HL-60 (cell line): Measurements from ENCODE around the gene CAMK1D.

ENCODE experiments used
- DNase-seq, 2 experiments: peaks; one replicate each; pipeline ENCODE4 v3.0.0-alpha.2; 2010 to 2020; ENCODE audit warnings: low read depth in 1 of 2, low spot score in 1 of 2
- H3K27ac ChIP-seq: fragments of 250-450 bp; sonication (Bioruptor Pico); replicated peaks from 2 replicates; pipeline ENCODE4 v1.5.1; 2020; ENCODE audit warnings: mild to moderate bottlenecking, moderate library complexity
- H3K27me3 ChIP-seq: fragments of 250-450 bp; sonication (Bioruptor Pico); 2 replicates; pipeline ENCODE4 v1.5.1; 2021; ENCODE audit warnings: mild to moderate bottlenecking, moderate library complexity; ENCODE audit not compliant: insufficient read depth, poor library complexity, severe bottlenecking
- H3K4me3 ChIP-seq: replicated peaks from 2 replicates; pipeline ENCODE4 v1.5.1; 2011; ENCODE audit warnings: mild to moderate bottlenecking, control low read depth, low read length; ENCODE audit not compliant: insufficient read depth
- GABPA ChIP-seq: IDR thresholded peaks from 2 replicates; pipeline ENCODE4 v1.6.1; 2012; ENCODE audit warnings: low read depth
- POLR2AphosphoS5 ChIP-seq: IDR thresholded peaks from 2 replicates; pipeline ENCODE4 v1.6.1; 2012; ENCODE audit warnings: low read depth
- REST ChIP-seq: IDR thresholded peaks from 2 replicates; pipeline ENCODE4 v1.6.1; 2012; ENCODE audit warnings: low read depth; ENCODE audit not compliant: insufficient replicate concordance
- SPI1 ChIP-seq: IDR thresholded peaks from 2 replicates; pipeline ENCODE4 v1.6.1; 2012; ENCODE audit warnings: low read depth, mild to moderate bottlenecking, borderline replicate concordance
- TF ChIP-seq, protein P1 (sequence below): IDR thresholded peaks from one replicate; pipeline ENCODE4 v1.5.1; 2011; ENCODE audit warnings: low read length, control low read depth, inconsistent platforms; ENCODE audit not compliant: insufficient read depth

Gene CAMK1D

DNA sequence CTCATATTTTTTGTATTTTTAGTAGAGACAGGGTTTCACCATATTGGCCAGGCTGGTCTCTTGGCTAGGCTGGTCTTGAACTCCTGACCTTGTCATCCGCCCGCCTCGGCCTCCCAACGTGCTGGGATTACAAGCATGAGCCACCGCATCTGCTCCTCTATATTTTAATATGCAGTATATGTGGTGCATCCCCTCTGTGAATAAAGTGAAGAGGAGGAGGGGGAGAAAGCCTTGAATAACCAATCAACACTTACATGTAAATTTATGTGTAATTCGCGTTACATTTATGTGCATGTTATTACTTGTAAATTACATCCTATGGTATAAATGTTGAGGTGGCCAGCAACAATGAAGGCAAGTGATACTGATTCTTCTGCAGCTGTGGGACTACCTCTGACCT lies 342.2 kb downstream of the CAMK1D start:
- Histone ChIP-seq H3K27me3 (no peaks in the 10 kb centered on the region), H3K4me3 (no peak overlapping the region), H3K27ac (no peak overlapping the region)
- no peak for TF ChIP-seq SPI1
- TF ChIP-seq REST: no peak
- no peak for TF ChIP-seq GABPA
- no peak for TF ChIP-seq POLR2AphosphoS5
- TF ChIP-seq, protein P1, sequence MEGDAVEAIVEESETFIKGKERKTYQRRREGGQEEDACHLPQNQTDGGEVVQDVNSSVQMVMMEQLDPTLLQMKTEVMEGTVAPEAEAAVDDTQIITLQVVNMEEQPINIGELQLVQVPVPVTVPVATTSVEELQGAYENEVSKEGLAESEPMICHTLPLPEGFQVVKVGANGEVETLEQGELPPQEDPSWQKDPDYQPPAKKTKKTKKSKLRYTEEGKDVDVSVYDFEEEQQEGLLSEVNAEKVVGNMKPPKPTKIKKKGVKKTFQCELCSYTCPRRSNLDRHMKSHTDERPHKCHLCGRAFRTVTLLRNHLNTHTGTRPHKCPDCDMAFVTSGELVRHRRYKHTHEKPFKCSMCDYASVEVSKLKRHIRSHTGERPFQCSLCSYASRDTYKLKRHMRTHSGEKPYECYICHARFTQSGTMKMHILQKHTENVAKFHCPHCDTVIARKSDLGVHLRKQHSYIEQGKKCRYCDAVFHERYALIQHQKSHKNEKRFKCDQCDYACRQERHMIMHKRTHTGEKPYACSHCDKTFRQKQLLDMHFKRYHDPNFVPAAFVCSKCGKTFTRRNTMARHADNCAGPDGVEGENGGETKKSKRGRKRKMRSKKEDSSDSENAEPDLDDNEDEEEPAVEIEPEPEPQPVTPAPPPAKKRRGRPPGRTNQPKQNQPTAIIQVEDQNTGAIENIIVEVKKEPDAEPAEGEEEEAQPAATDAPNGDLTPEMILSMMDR: no peak
- no peak for DNase-seq

- Histone ChIP-seq H3K4me3 (no peak overlapping the region), H3K27ac (no peak overlapping the region), H3K27me3 (no peaks in the 10 kb centered on the region)
- TF ChIP-seq SPI1 (no peak), REST (no peak), GABPA (no peak), POLR2AphosphoS5 (no peak)
- TF ChIP-seq, protein P1: no peak
- DNase-seq: no peak
Measured at GRCh38 chr10:12697764-12698163, 348.4 kb downstream of the CAMK1D start.

- DNase-seq: no peak
- Histone ChIP-seq H3K27me3 (no peaks in the 10 kb centered on the region), H3K27ac (no peak overlapping the region), H3K4me3 (no peak overlapping the region)
- no peak for TF ChIP-seq REST
- no peak for TF ChIP-seq SPI1
- no peak for TF ChIP-seq GABPA
- no peak for TF ChIP-seq POLR2AphosphoS5
- TF ChIP-seq, protein P1: no peak
Measured at GRCh38 chr10:12699258-12699700, 349.9 kb downstream of the CAMK1D start.
